C1 segment of cervical spinal cord (tissue), 14 donors: ENCODE measurements around the gene NCKAP5.

Experiments
- DNase-seq, 14 donors: peaks; one replicate each; lab custom pipeline; 2025; lab: John Stamatoyannopoulos, UW

NCKAP5 gene

GRCh38 chr2:132881546-132881945 is 686.7 kb downstream of the NCKAP5 start:
- DNase-seq: no peak

GRCh38 chr2:132877923-132878322 is 690.3 kb downstream of the NCKAP5 start:
- DNase-seq: no peak

- no peak for DNase-seq
These were observed 691.4 kb downstream of the NCKAP5 start for GRCh38 chr2:132876745-132877391.

- no peak for DNase-seq
These were observed 693.1 kb downstream of the NCKAP5 start for GRCh38 chr2:132875193-132875592.

GRCh38 chr2:132873738-132874137 is 694.5 kb downstream of the NCKAP5 start:
- DNase-seq: no peak

GRCh38 chr2:132871831-132872230 is 696.4 kb downstream of the NCKAP5 start:
- DNase-seq: no peak

GRCh38 chr2:132863961-132864360 is 704.3 kb downstream of the NCKAP5 start:
- no peak for DNase-seq

- DNase-seq: no peak
These were observed 708.0 kb downstream of the NCKAP5 start for GRCh38 chr2:132860220-132860619.

- no peak for DNase-seq
These were observed 708.7 kb downstream of the NCKAP5 start for GRCh38 chr2:132859590-132859989.

- DNase-seq: no peak
These were observed 710.9 kb downstream of the NCKAP5 start for GRCh38 chr2:132857319-132857718.

GRCh38 chr2:132850688-132851087 is 717.6 kb downstream of the NCKAP5 start:
- DNase-seq: no peak

- DNase-seq: no peak
These were observed 719.1 kb downstream of the NCKAP5 start for GRCh38 chr2:132849118-132849517.

GRCh38 chr2:132845339-132845738 is 722.9 kb downstream of the NCKAP5 start:
- DNase-seq: no peak

- DNase-seq: no peak
These were observed 723.7 kb downstream of the NCKAP5 start for GRCh38 chr2:132844585-132844984.

- DNase-seq: no peak
These were observed 730.5 kb downstream of the NCKAP5 start for GRCh38 chr2:132837769-132838168.

GRCh38 chr2:132830321-132830827 is 737.9 kb downstream of the NCKAP5 start:
- DNase-seq: no peak

GRCh38 chr2:132825601-132826000 is 742.7 kb downstream of the NCKAP5 start:
- DNase-seq: no peak

- no peak for DNase-seq
These were observed 743.5 kb downstream of the NCKAP5 start for GRCh38 chr2:132824716-132825115.

GRCh38 chr2:132816234-132816633 is 752.0 kb downstream of the NCKAP5 start:
- DNase-seq: no peak

GRCh38 chr2:132815516-132815915 is 752.7 kb downstream of the NCKAP5 start:
- no peak for DNase-seq

- DNase-seq: no peak
These were observed 753.6 kb downstream of the NCKAP5 start for GRCh38 chr2:132814651-132815050.

GRCh38 chr2:132813422-132813821 is 754.8 kb downstream of the NCKAP5 start:
- no peak for DNase-seq

- no peak for DNase-seq
These were observed 756.9 kb downstream of the NCKAP5 start for GRCh38 chr2:132811148-132811915.
